ENCODE data around the gene ADA. TPM values are rescaled to one million over a fixed set of nuclear protein-coding genes. Genes with fewer than 3 reads are reported as not detected.
"Not testable (repeated sequence)": the region's sequence is repeated elsewhere in the genome, so short reads cannot be mapped to it uniquely, and the experiment has no call there.

Gene ADA
- total and polyA plus RNA-seq, 2 experiments from 2014 or later: 8.6 to 17.5 TPM

- in situ Hi-C loops (cut with MboI): loop anchor here (10.0 kb wide), 1 partner anchor 183 kb away; no protein-coding TSS in a partner anchor
Measured at GRCh38 chr20:44681796-44682566, 30.5 kb upstream of the ADA start.

GRCh38 chr20:44678990-44679611 lies 27.6 kb upstream of the ADA start:
- no peak overlapping the region for H3K4me3 ChIP-seq
- no peaks in the 10 kb centered on the region for H3K9me3 ChIP-seq (ENCODE audit: low read depth)
- in situ Hi-C loops (cut with MboI): no loop called here
- TF ChIP-seq EZH2 (IDR thresholded peaks at IDR 0.05; ENCODE audit: insufficient read depth, poor library complexity, severe bottlenecking) (no peak), EZH2phosphoT487 (IDR thresholded peaks at IDR 0.05; ENCODE audit: insufficient read depth, low read depth) (no peak)
- no peaks in the 10 kb centered on the region for H3K27me3 ChIP-seq (replicated peaks; ENCODE audit: insufficient read depth)
- no peak overlapping the region for H3K9ac ChIP-seq
- no peaks in the 10 kb centered on the region for H3K9me2 ChIP-seq (ENCODE audit: insufficient read depth)
- H2AFZ ChIP-seq: no peak overlapping the region
- H3K36me3 ChIP-seq (ENCODE audit: low read depth): no peaks in the 10 kb centered on the region
- no peaks in the 10 kb centered on the region for H3K79me2 ChIP-seq (ENCODE audit: insufficient read depth)
- DNase-seq: no peak
- no peaks in the 10 kb centered on the region for H3K4me1 ChIP-seq (ENCODE audit: insufficient read depth)
- H3K27ac ChIP-seq: no peak overlapping the region
- H3F3A ChIP-seq (ENCODE audit: insufficient read depth): no peaks in the 10 kb centered on the region; the same call in 1 of the 2 replicates
- H3K4me2 ChIP-seq (ENCODE audit: unreplicated experiment): no peak overlapping the region
- H4K20me1 ChIP-seq (ENCODE audit: insufficient read depth): no peaks in the 10 kb centered on the region
- WGBS, 2 experiments (ENCODE audit: low coverage in 1 of 2, low lambda C conversion rate in 2 of 2, missing lambda C conversion rate in 2 of 2): 79 to 86% methylated on average over 12 of the region's 12 CpGs

More at GRCh38 chr20:44681796-44682566, 30.5 kb upstream of the ADA start:
- Histone ChIP-seq H3F3A (ENCODE audit: insufficient read depth) (no peaks in the 10 kb centered on the region; the same call in 1 of the 2 replicates), H3K4me3 (no peak overlapping the region), H3K9ac (no peak overlapping the region), H3K9me2 (ENCODE audit: insufficient read depth) (no peaks in the 10 kb centered on the region), H3K36me3 (ENCODE audit: low read depth) (no peaks in the 10 kb centered on the region), H3K79me2 (ENCODE audit: insufficient read depth) (no peaks in the 10 kb centered on the region), H2AFZ (no peak overlapping the region), H3K4me1 (ENCODE audit: insufficient read depth) (0 out of 2 replicates have a peak, but pooled peaks cover 3% of the 10 kb centered on the region), H3K27ac (no peak overlapping the region), H4K20me1 (ENCODE audit: insufficient read depth) (no peaks in the 10 kb centered on the region), H3K4me2 (ENCODE audit: unreplicated experiment) (no peak overlapping the region), H3K27me3 (replicated peaks; ENCODE audit: insufficient read depth) (no peaks in the 10 kb centered on the region), H3K9me3 (ENCODE audit: low read depth) (no peaks in the 10 kb centered on the region)
- 88 to 91% methylated on average over 11 of the region's 11 CpGs for WGBS, 2 experiments (ENCODE audit: low coverage in 1 of 2, low lambda C conversion rate in 2 of 2, missing lambda C conversion rate in 2 of 2)
- no peak for DNase-seq
- TF ChIP-seq EZH2phosphoT487 (IDR thresholded peaks at IDR 0.05; ENCODE audit: insufficient read depth, low read depth) (no peak), EZH2 (IDR thresholded peaks at IDR 0.05; ENCODE audit: insufficient read depth, poor library complexity, severe bottlenecking) (no peak)

DNA sequence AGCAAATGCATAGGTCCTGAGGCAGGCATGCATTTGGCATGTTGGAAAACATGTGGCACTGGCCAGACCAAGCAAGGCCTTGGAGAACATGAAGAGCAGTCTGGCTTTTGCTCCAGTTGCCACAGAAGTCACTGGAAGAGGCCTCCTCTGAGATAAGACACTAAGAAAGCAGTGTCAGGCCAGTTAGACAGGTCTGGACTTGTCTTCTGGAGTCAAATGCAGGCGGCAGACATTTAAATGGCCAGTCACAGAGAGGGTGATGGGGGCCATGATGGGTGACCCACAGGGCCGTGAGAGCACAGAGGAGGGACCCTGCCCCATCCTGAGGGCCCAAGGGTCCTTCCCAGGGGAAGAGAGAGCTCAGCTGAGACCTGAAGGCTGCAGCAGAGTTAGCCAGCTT lies 26.7 kb upstream of the ADA start:
- in situ Hi-C loops (cut with MboI): no loop called here
- H3K27me3 ChIP-seq (replicated peaks; ENCODE audit: insufficient read depth): no peaks in the 10 kb centered on the region
- no peaks in the 10 kb centered on the region for H4K20me1 ChIP-seq (ENCODE audit: insufficient read depth)
- no peaks in the 10 kb centered on the region for H3K9me2 ChIP-seq (ENCODE audit: insufficient read depth)
- TF ChIP-seq EZH2phosphoT487 (IDR thresholded peaks at IDR 0.05; ENCODE audit: insufficient read depth, low read depth) (no peak), EZH2 (IDR thresholded peaks at IDR 0.05; ENCODE audit: insufficient read depth, poor library complexity, severe bottlenecking) (no peak)
- no peaks in the 10 kb centered on the region for H3K79me2 ChIP-seq (ENCODE audit: insufficient read depth)
- H3K9ac ChIP-seq: no peak overlapping the region
- WGBS, 2 experiments (ENCODE audit: low coverage in 1 of 2, low lambda C conversion rate in 2 of 2, missing lambda C conversion rate in 2 of 2): 73 to 94% methylated on average over 2 of the region's 2 CpGs
- no peak overlapping the region for H3K4me2 ChIP-seq (ENCODE audit: unreplicated experiment)
- H3K4me1 ChIP-seq (ENCODE audit: insufficient read depth): no peaks in the 10 kb centered on the region
- no peaks in the 10 kb centered on the region for H3K36me3 ChIP-seq (ENCODE audit: low read depth)
- H3K9me3 ChIP-seq (ENCODE audit: low read depth): no peaks in the 10 kb centered on the region
- H3K4me3 ChIP-seq: no peak overlapping the region
- no peak overlapping the region for H3K27ac ChIP-seq
- H2AFZ ChIP-seq: peak overlapping the region; percentile 68
- no peaks in the 10 kb centered on the region for H3F3A ChIP-seq (ENCODE audit: insufficient read depth)
- DNase-seq: no peak

DNA sequence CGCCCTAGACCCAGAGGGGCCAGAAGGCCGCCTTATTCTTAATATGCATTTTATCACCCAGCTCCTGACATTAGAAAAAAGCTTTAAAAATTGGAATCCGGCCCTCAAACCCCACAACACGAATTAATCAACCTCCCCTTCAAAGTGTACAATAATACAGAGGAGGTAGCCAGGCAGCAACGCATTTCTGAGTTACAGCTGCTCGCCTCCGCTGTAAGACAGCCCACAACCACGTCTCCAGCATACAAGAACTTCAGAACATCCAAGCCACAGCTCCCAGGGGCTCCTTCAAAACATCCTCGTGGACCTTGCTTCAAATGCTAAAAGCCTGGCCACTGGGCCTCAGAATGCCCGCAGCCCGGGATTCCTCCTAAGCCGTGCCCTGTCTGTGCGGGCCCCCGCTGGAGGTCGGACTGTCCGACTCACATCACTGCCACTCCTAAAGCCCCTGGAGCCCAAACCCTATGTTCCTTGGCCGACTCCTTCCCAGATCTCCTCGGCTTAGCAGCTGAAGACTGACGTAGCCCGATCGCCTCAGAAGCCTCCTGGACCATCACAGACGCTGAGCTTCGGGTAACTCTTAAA lies 20.9 kb upstream of the ADA start:
- H3K4me3 ChIP-seq; in situ Hi-C loops (cut with MboI); H3K9ac ChIP-seq; DNase-seq; H3K27ac ChIP-seq; H3F3A ChIP-seq (ENCODE audit: insufficient read depth); H2AFZ ChIP-seq; H4K20me1 ChIP-seq (ENCODE audit: insufficient read depth); H3K79me2 ChIP-seq (ENCODE audit: insufficient read depth); H3K27me3 ChIP-seq (replicated peaks; ENCODE audit: insufficient read depth); H3K4me2 ChIP-seq (ENCODE audit: unreplicated experiment); H3K9me3 ChIP-seq (ENCODE audit: low read depth); H3K36me3 ChIP-seq (ENCODE audit: low read depth); H3K9me2 ChIP-seq (ENCODE audit: insufficient read depth): not testable (repeated sequence)
- WGBS, 2 experiments (ENCODE audit: low coverage in 1 of 2, low lambda C conversion rate in 2 of 2, missing lambda C conversion rate in 2 of 2): 95% methylated on average over 23 of the region's 23 CpGs
- peaks cover 19% of the 10 kb centered on the region for H3K4me1 ChIP-seq (ENCODE audit: insufficient read depth)

GRCh38 chr20:44671541-44671940 lies 20.0 kb upstream of the ADA start:
- H4K20me1 ChIP-seq (ENCODE audit: insufficient read depth); H2AFZ ChIP-seq; DNase-seq; H3K36me3 ChIP-seq (ENCODE audit: low read depth); in situ Hi-C loops (cut with MboI); H3K27me3 ChIP-seq (replicated peaks; ENCODE audit: insufficient read depth); H3F3A ChIP-seq (ENCODE audit: insufficient read depth); H3K27ac ChIP-seq; H3K79me2 ChIP-seq (ENCODE audit: insufficient read depth); H3K9me2 ChIP-seq (ENCODE audit: insufficient read depth); H3K9ac ChIP-seq; H3K4me3 ChIP-seq; H3K9me3 ChIP-seq (ENCODE audit: low read depth): not testable (repeated sequence)
- H3K4me1 ChIP-seq (ENCODE audit: insufficient read depth): peaks cover 19% of the 10 kb centered on the region
- WGBS, 2 experiments (ENCODE audit: low coverage in 1 of 2, low lambda C conversion rate in 2 of 2, missing lambda C conversion rate in 2 of 2): 96 to 99% methylated on average over 3 to 6 of the region's 7 CpGs
- H3K4me2 ChIP-seq (ENCODE audit: unreplicated experiment): peak overlapping the region; percentile 65

- peak; percentile 85 for DNase-seq
- H3K27me3 ChIP-seq (replicated peaks; ENCODE audit: insufficient read depth); in situ Hi-C loops (cut with MboI); H3K79me2 ChIP-seq (ENCODE audit: insufficient read depth); H3K36me3 ChIP-seq (ENCODE audit: low read depth); H4K20me1 ChIP-seq (ENCODE audit: insufficient read depth); H3K9me2 ChIP-seq (ENCODE audit: insufficient read depth); H3F3A ChIP-seq (ENCODE audit: insufficient read depth); H3K9ac ChIP-seq; H3K9me3 ChIP-seq (ENCODE audit: low read depth): not testable (repeated sequence)
- H3K27ac ChIP-seq: peak overlapping the region; percentile 23
- H3K4me3 ChIP-seq: peak overlapping the region; percentile 27
- H3K4me1 ChIP-seq (ENCODE audit: insufficient read depth): peaks cover 19% of the 10 kb centered on the region
- 3 to 13% methylated on average over 9 of the region's 9 CpGs for whole genome bisulfite sequencing, 2 experiments (ENCODE audit: low coverage in 1 of 2, low lambda C conversion rate in 2 of 2, missing lambda C conversion rate in 2 of 2)
- peak overlapping the region; percentile 65 for H3K4me2 ChIP-seq (ENCODE audit: unreplicated experiment)
- 0 out of 2 replicates have a peak overlapping the region, but pooled peaks have one; percentile 4 for H2AFZ ChIP-seq
Measured at GRCh38 chr20:44670851-44671250, 19.4 kb upstream of the ADA start.

All from GM23248 (cell line).